Gastrocnemius medialis (tissue), 4 donors: ENCODE measurements around the gene THAP7. TPM values are rescaled to one million over a fixed set of nuclear protein-coding genes. Genes with fewer than 3 reads are reported as not detected.

ENCODE experiments used
- ATAC-seq, 2 donors: fragments of 150-250 bp; one replicate each; pipeline ENCODE4 v1.9.1; 2016
- DNase-seq, 2 donors: peaks; one replicate each; pipeline ENCODE4 v3.0.0-alpha.2; 2019
- H3K27ac ChIP-seq, 4 donors: fragments of 200-600 bp; sonication (generic); 1 replicate in 1 of 4; 2 replicates in 3 of 4; pipeline ENCODE4 v1.5.1; 2016 to 2018; ENCODE audit warnings: mild to moderate bottlenecking in 2 of 4, moderate library complexity in 1 of 4
- H3K27me3 ChIP-seq, 3 donors: fragments of 200-600 bp; sonication (generic) in 2 of 3; 1 replicate in 1 of 3; 2 replicates in 2 of 3; pipeline versions ENCODE4 v1.5.1 to v1.6.0; 2016 to 2019; ENCODE audit warnings: mild to moderate bottlenecking in 1 of 3, moderate library complexity in 1 of 3
- H3K36me3 ChIP-seq, 2 donors: fragments of 200-600 bp; sonication (generic) in 1 of 2; one replicate each; pipeline ENCODE4 v1.5.1; 2017 to 2018
- H3K4me1 ChIP-seq, 2 donors: fragments of 200-600 bp; sonication (generic) in 1 of 2; one replicate each; pipeline ENCODE4 v1.5.1; 2016 to 2017; ENCODE audit warnings: mild to moderate bottlenecking in 2 of 2
- H3K4me3 ChIP-seq, 4 donors: fragments of 200-600 bp; sonication (generic) in 3 of 4; 1 replicate in 1 of 4; 2 replicates in 3 of 4; pipeline ENCODE4 v1.5.1; 2016 to 2019; ENCODE audit warnings: mild to moderate bottlenecking in 2 of 4
- H3K9me3 ChIP-seq, 3 donors: fragments of 200-600 bp; sonication (generic) in 2 of 3; 1 replicate in 1 of 3; 2 replicates in 2 of 3; pipeline ENCODE4 v1.5.1; 2016 to 2019
- CTCF ChIP-seq, 5 experiments: fragments of 450-650 bp in 3 of 5; fragments of 200-600 bp in 2 of 5; sonication (generic) in 2 of 5; IDR thresholded peaks in 4 of 5; conservative IDR thresholded peaks in 1 of 5; 1 replicate in 4 of 5; 2 replicates in 1 of 5; pipeline ENCODE4 v1.5.1; 2016 to 2019; ENCODE audit warnings: antibody characterized with exemption in 5 of 5, mild to moderate bottlenecking in 3 of 5, moderate library complexity in 3 of 5
- POLR2A ChIP-seq, 2 donors: fragments of 450-650 bp; IDR thresholded peaks; one replicate each; pipeline ENCODE4 v1.6.1; 2017; ENCODE audit warnings: antibody characterized with exemption in 2 of 2, mild to moderate bottlenecking in 2 of 2, moderate library complexity in 2 of 2
- in situ Hi-C, 4 donors: fragments of 200-750 bp; cut with MboI; loops; one replicate each; pipeline versions ENCODE4 v1.15.0 to v1.8.0; 2017; ENCODE audit warnings: low sequenced_read_pairs in 4 of 4
- intact Hi-C: fragments of 100-400 bp; cut with DNase I; formaldehyde crosslinking; loops from one replicate; pipeline ENCODE4 v1.15.1; 2023; ENCODE audit warnings: low total_unique reads
- microRNA counts, 2 donors: library from miRNA; unstranded; fragments of <30 nt; microRNA quantifications; one replicate each; lab custom pipeline; 2016
- microRNA-seq, 2 donors: library from miRNA; unstranded; fragments of <30 nt; microRNA quantifications; one replicate each; pipeline ENCODE4, GENCODE V29; 2016; ENCODE audit warnings: borderline replicate concordance in 2 of 2
- total RNA-seq, 4 donors: library from RNA; depleted of rRNA; stranded (reverse); fragments of >200 nt; gene quantifications; one replicate each; pipeline versions ENCODE4 v1.1.0 to v1.2.3, GENCODE V29; 2016

The THAP7 gene
- total RNA-seq, 4 donors from 2014 or later: 44.8 to 76.2 (median 61.7) TPM

- ATAC-seq (no peak), DNase-seq (no peak)
- TF ChIP-seq CTCF (IDR thresholded peaks at IDR 0.05 in 4 of 5, conservative IDR thresholded peaks at IDR 0.05 in 1 of 5) (no peak), POLR2A (IDR thresholded peaks at IDR 0.05) (no peak)
- Histone ChIP-seq H3K36me3 (peaks cover 0 to 29% of the 10 kb centered on the region in 2 donors), H3K4me1 (peaks cover 37 to 47% of the 10 kb centered on the region in 2 donors), H3K9me3 (no peaks in the 10 kb centered on the region), H3K27ac (peak overlapping the region in 2 of 4 donors; percentile 71 to 76), H3K27me3 (no peaks in the 10 kb centered on the region), H3K4me3 (no peak overlapping the region)
- intact Hi-C loops: loop anchor here (10.0 kb wide), 1 partner anchor 67 kb away; no protein-coding TSS in a partner anchor
- in situ Hi-C loops: no loop called here
Observed at GRCh38 chr22:20951151-20951931, 50.6 kb downstream of the THAP7 start.

- TF ChIP-seq POLR2A (IDR thresholded peaks at IDR 0.05) (no peak), CTCF (IDR thresholded peaks at IDR 0.05 in 4 of 5, conservative IDR thresholded peaks at IDR 0.05 in 1 of 5) (no peak)
- DNase-seq: no peak
- H3K9me3 ChIP-seq: no peaks in the 10 kb centered on the region
- intact Hi-C loops (loop anchor here (10.0 kb wide), 1 partner anchor 65 kb away; no protein-coding TSS in a partner anchor), in situ Hi-C loops (no loop called here)
- H3K4me1 ChIP-seq: peaks cover 40 to 50% of the 10 kb centered on the region in 2 donors
- no peaks in the 10 kb centered on the region for H3K27me3 ChIP-seq
- peaks cover 0 to 29% of the 10 kb centered on the region in 2 donors for H3K36me3 ChIP-seq
- no peak overlapping the region for H3K4me3 ChIP-seq
- H3K27ac ChIP-seq: no peak overlapping the region
- ATAC-seq: no peak
Observed at GRCh38 chr22:20949698-20950183, 52.2 kb downstream of the THAP7 start.

MicroRNA genes within 50 kb of the gene (microRNA counts, 767-probe panel; counts per million panel counts)
- microRNA hsa-miR-649 (lab: Ali Mortazavi, UCI): 356 to 448 counts per million in 2 donors

Small RNA genes within 50 kb of the gene (microRNA-seq; reads per million reads assigned to microRNA genes)
- 0 reads per million in 2 donors for gene MIR649

Other genes with a start within 250 kb of the THAP7 start
- under 1 TPM in 1 of 4 donors, not detected in 3; 0.22 TPM for gene SERPIND1, start 228.0 kb downstream of the THAP7 start, total RNA-seq
- 10 to 100 TPM; 40.1 to 59.7 (median 45.4) TPM for gene PI4KA, start 143.3 kb downstream of the THAP7 start, total RNA-seq
- gene SNAP29, start 143.1 kb downstream of the THAP7 start, total RNA-seq: 10 to 100 TPM; 22.1 to 41.1 (median 28.7) TPM
- gene CRKL, start 84.7 kb downstream of the THAP7 start, total RNA-seq: 100 to 1,000 TPM in 1 of 4 donors, 10 to 100 TPM in 3; 73.3 to 109 (median 84.7) TPM
- gene AIFM3, start 34.9 kb downstream of the THAP7 start, total RNA-seq: under 1 TPM in 2 of 4 donors, not detected in 2; 0.22 to 0.42 TPM
- 10 to 100 TPM; 25.4 to 36.4 (median 26.3) TPM for gene LZTR1, start 19.8 kb downstream of the THAP7 start, total RNA-seq
- gene P2RX6, start 13.0 kb upstream of the THAP7 start, total RNA-seq: 10 to 100 TPM; 17.6 to 68.9 (median 33.3) TPM
- not detected for gene SLC7A4, start 30.4 kb upstream of the THAP7 start, total RNA-seq
- gene LRRC74B, start 43.8 kb upstream of the THAP7 start, total RNA-seq: not detected